Endodermal cell (in vitro differentiated cells): ENCODE results near the gene PPM1G. TPM values are rescaled to one million over a fixed set of nuclear protein-coding genes. Genes with fewer than 3 reads are reported as not detected.
A peak's percentile ranks its signal among the peaks of the same experiment; 100 is the strongest.
"Not testable (repeated sequence)": the region's sequence is repeated elsewhere in the genome, so short reads cannot be mapped to it uniquely, and the experiment has no call there.

ENCODE experiments used
- DNase-seq: peaks from one replicate; pipeline ENCODE4 v3.0.0-alpha.2; 2017
- H3K27ac ChIP-seq: 2 replicates; pipeline ENCODE4 v1.5.1; 2013; ENCODE audit warnings: mild to moderate bottlenecking, low read depth, low read length, moderate library complexity
- H3K27me3 ChIP-seq: 2 replicates; pipeline ENCODE4 v1.6.1; 2013; ENCODE audit warnings: mild to moderate bottlenecking, low read length, moderate library complexity; ENCODE audit not compliant: insufficient read depth, control insufficient read depth, poor library complexity, severe bottlenecking
- H3K36me3 ChIP-seq: 2 replicates; pipeline ENCODE4 v1.7.0; 2013; ENCODE audit warnings: mild to moderate bottlenecking, low read length, moderate library complexity; ENCODE audit not compliant: control insufficient read depth, insufficient read depth
- H3K4me1 ChIP-seq: one replicate; pipeline ENCODE4 v1.7.0; 2013; ENCODE audit warnings: low read length; ENCODE audit not compliant: control insufficient read depth, insufficient read depth
- H3K4me3 ChIP-seq: 2 replicates; pipeline ENCODE4 v1.5.1; 2013; ENCODE audit warnings: mild to moderate bottlenecking, low read length, moderate library complexity
- H3K9ac ChIP-seq: 2 replicates; pipeline ENCODE4 v1.6.1; 2013; ENCODE audit warnings: mild to moderate bottlenecking, low read length, moderate library complexity; ENCODE audit not compliant: poor library complexity, severe bottlenecking; ENCODE audit errors: extremely low read depth
- H3K9me3 ChIP-seq: 2 replicates; pipeline ENCODE4 v1.6.1; 2013; ENCODE audit warnings: mild to moderate bottlenecking, low read length, moderate library complexity; ENCODE audit not compliant: control insufficient read depth
- H3K27ac Mint-ChIP-seq: 2 replicates; pipeline ENCODE4 v1.8.0; 2020; ENCODE audit warnings: mixed read lengths
- H3K27me3 Mint-ChIP-seq: 2 replicates; pipeline ENCODE4 v1.8.0; 2021; ENCODE audit warnings: mild to moderate bottlenecking, mixed read lengths; ENCODE audit not compliant: insufficient read depth
- H3K36me3 Mint-ChIP-seq: 2 replicates; pipeline ENCODE4 v1.8.0; 2020; ENCODE audit warnings: low read depth, mixed read lengths
- H3K4me1 Mint-ChIP-seq: 2 replicates; pipeline ENCODE4 v1.8.0; 2020; ENCODE audit warnings: mixed read lengths
- H3K4me3 Mint-ChIP-seq: 2 replicates; pipeline ENCODE4 v1.8.0; 2020; ENCODE audit warnings: mild to moderate bottlenecking, moderate library complexity, mixed read lengths
- H3K9me3 Mint-ChIP-seq: 2 replicates; pipeline ENCODE4 v1.8.0; 2020; ENCODE audit warnings: mild to moderate bottlenecking, mixed read lengths
- CTCF ChIP-seq: fragments of 200-600 bp; sonication (generic); conservative IDR thresholded peaks from 2 replicates; pipeline ENCODE4 v1.5.0; 2021; ENCODE audit warnings: antibody characterized with exemption, mild to moderate bottlenecking
- WGBS, 2 experiments: methylation state at CpG; one replicate each; pipeline versions ENCODE4 v1.1.5 to v1.1.7; 2013; ENCODE audit warnings: missing lambda C conversion rate in 2 of 2, mixed read lengths in 1 of 2; ENCODE audit not compliant: insufficient coverage in 1 of 2, insufficient read length in 1 of 2; 5-methylcytosine and 5-hydroxymethylcytosine counted together
- total RNA-seq, 2 donors: library from RNA; stranded (reverse); fragmentation: NEBNext Ultra II Directional in 1 of 2; extraction: Animal tissue kit (Norgen Biotek cat#: 25700) in 1 of 2; gene quantifications; 2 replicates in 1 of 2; 3 replicates in 1 of 2; pipeline ENCODE4 v1.2.1, GENCODE V29; 2021

Gene PPM1G
- total RNA-seq, 2 donors from 2014 or later = 124 to 125 TPM

- WGBS, 2 experiments = 94 to 96% methylated on average over 6 to 7 of the region's 7 CpGs
- TF ChIP-seq CTCF = no peak
- Histone ChIP-seq H3K27ac (no peak overlapping the region), H3K36me3 (no peaks in the 10 kb centered on the region), H3K4me3 (peak overlapping the region; percentile 91), H3K9ac (no peak overlapping the region), H3K9me3 (peaks cover 11% of the 10 kb centered on the region), H3K4me1 (no peaks in the 10 kb centered on the region), H3K27me3 (no peaks in the 10 kb centered on the region)
- Mint-ChIP-seq H3K27me3 (no peaks in the 10 kb centered on the region), H3K4me1 (peaks cover 20% of the 10 kb centered on the region), H3K4me3 (peak overlapping the region; percentile 94), H3K36me3 (peaks cover 23% of the 10 kb centered on the region), H3K9me3 (peaks cover 13% of the 10 kb centered on the region), H3K27ac (peak overlapping the region; percentile 25)
- DNase-seq = no peak
Measured at GRCh38 chr2:27354597-27354927, 54.8 kb downstream of the PPM1G start.

- Histone ChIP-seq H3K27ac (no peak overlapping the region), H3K4me1 (no peaks in the 10 kb centered on the region), H3K27me3 (no peaks in the 10 kb centered on the region), H3K4me3 (no peak overlapping the region), H3K36me3 (no peaks in the 10 kb centered on the region), H3K9ac (no peak overlapping the region), H3K9me3 (peaks cover 11% of the 10 kb centered on the region)
- no peak for TF ChIP-seq CTCF
- Mint-ChIP-seq H3K27me3 (no peaks in the 10 kb centered on the region), H3K36me3 (peaks cover 26% of the 10 kb centered on the region), H3K9me3 (peaks cover 13% of the 10 kb centered on the region), H3K27ac (peak overlapping the region; percentile 25), H3K4me3 (peak overlapping the region; percentile 94), H3K4me1 (peaks cover 20% of the 10 kb centered on the region)
- DNase-seq = no peak
- WGBS, 2 experiments = 94% methylated on average over 6 to 7 of the region's 7 CpGs
Measured at GRCh38 chr2:27353762-27354596, 55.4 kb downstream of the PPM1G start.

- not testable (repeated sequence) for H3K9me3 ChIP-seq
Measured at GRCh38 chr2:27353386-27353761, 56.0 kb downstream of the PPM1G start.

More at GRCh38 chr2:27353386-27353761, 56.0 kb downstream of the PPM1G start:
- H3K4me3 Mint-ChIP-seq = peak overlapping the region; percentile 94
- H3K4me3 ChIP-seq, H3K27me3 ChIP-seq, DNase-seq, H3K27me3 Mint-ChIP-seq, H3K36me3 ChIP-seq, H3K9me3 Mint-ChIP-seq, H3K4me1 ChIP-seq, H3K27ac ChIP-seq, H3K9ac ChIP-seq: not testable (repeated sequence)
- WGBS, 2 experiments = 96 to 100% methylated on average over 2 to 5 of the region's 5 CpGs
- peaks cover 22% of the 10 kb centered on the region for H3K36me3 Mint-ChIP-seq
- H3K27ac Mint-ChIP-seq = peak overlapping the region; percentile 25
- H3K4me1 Mint-ChIP-seq = peaks cover 20% of the 10 kb centered on the region
